GM10248 (cell line): ENCODE results near the gene EXOC7.
A peak's percentile ranks its signal among the peaks of the same experiment; 100 is the strongest.

ENCODE experiments used
- CTCF ChIA-PET: fragments of 300-600 bp; sonication (Branson Sonifier 250); formaldehyde crosslinking; extraction: SDS; loops from one replicate; lab custom pipeline; 2021; ENCODE audit warnings: antibody characterized with exemption; lab: Yijun Ruan, JAX
- POLR2A ChIA-PET: fragments of 350-650 bp; sonication (Branson Sonifier 250); formaldehyde crosslinking; extraction: SDS; loops from one replicate; lab custom pipeline; 2020; ENCODE audit warnings: antibody characterized with exemption; lab: Yijun Ruan, JAX
- DNase-seq: peaks from one replicate; pipeline ENCODE4 v3.0.0; 2012; ENCODE audit errors: extremely low spot score
- TF ChIP-seq, protein P1 (sequence below): IDR thresholded peaks from 2 replicates; pipeline ENCODE4 v1.5.1; 2012; ENCODE audit warnings: mild to moderate bottlenecking, low read depth; ENCODE audit errors: extremely low read depth, missing control alignments, control extremely low read depth

EXOC7 gene

DNA sequence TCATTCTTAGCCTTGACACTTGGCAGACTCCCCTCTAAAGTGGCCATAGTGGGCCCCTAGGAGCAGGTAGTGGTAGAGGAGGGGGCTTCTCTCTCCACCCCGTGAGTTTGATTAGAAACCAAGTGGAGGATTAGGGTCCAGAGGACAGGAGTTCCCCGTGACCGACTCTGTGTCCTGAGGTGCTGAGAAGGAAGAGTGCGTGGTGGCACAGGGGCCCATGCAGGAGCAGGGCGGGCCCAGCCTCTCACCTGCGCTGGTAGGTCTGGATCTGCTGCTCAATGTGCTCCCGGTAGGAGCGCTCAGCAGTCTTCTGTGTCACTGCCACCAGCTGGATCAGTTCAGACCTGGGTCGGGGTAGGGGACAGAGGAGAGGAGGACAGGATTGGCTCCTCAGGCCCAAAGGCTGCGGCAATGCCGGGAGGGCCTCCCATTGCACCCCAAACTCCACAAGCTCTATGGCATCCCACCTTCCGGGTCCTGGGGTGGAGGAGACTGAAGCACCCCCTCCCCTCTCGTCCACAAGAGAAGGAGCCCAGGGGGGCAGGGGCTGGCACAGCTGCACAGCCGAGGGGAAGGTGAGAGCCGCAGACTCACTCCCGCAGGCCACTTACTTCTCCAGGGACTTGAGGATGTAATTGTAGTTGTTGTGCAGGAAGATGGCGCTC is 18.4 kb downstream of the EXOC7 start:
- ChIA-PET CTCF (interaction anchor here (2.1 kb wide), 1 partner anchor 10 kb away, joined by 4 read pairs; the partner anchor contains the start of gene GALR2), POLR2A (no interaction called here)
- DNase-seq, result no peak
- TF ChIP-seq, protein P1, sequence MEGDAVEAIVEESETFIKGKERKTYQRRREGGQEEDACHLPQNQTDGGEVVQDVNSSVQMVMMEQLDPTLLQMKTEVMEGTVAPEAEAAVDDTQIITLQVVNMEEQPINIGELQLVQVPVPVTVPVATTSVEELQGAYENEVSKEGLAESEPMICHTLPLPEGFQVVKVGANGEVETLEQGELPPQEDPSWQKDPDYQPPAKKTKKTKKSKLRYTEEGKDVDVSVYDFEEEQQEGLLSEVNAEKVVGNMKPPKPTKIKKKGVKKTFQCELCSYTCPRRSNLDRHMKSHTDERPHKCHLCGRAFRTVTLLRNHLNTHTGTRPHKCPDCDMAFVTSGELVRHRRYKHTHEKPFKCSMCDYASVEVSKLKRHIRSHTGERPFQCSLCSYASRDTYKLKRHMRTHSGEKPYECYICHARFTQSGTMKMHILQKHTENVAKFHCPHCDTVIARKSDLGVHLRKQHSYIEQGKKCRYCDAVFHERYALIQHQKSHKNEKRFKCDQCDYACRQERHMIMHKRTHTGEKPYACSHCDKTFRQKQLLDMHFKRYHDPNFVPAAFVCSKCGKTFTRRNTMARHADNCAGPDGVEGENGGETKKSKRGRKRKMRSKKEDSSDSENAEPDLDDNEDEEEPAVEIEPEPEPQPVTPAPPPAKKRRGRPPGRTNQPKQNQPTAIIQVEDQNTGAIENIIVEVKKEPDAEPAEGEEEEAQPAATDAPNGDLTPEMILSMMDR, result no peak

DNA sequence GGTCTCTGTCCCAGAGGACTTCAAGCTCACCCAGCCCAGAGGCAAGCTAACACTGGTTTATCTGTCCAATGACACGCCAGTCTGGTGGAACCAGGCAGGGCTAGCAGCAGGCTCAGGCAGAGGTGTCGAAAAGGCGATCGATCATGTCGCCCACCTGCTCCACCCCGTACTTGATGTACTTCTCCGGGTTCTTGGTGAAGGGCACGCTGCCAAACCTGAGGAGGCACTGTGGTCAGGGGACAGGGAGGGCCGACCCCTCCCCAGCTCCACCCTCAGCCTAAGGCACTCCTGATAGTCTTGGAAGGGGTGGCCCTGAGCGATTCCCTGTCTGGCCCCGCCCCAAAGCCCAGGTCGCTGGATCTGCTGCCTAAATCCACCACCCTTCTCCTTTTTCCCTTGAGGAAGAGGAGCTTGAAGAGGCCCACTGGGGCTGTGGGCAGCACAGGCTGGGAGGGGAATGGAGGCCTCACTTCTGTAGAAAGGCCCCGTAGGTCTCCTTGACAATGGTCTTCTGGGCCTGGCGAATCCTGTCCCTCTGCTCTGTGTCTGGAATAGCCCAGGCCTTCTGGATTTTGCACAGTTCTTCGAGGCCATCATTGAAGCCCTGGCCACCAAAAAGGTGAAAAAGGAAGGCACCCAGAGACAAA is 19.9 kb downstream of the EXOC7 start:
- TF ChIP-seq, protein P1, result no peak
- ChIA-PET CTCF (interaction anchor here (1.1 to 2.1 kb wide), 3 partner anchors 9 to 195 kb away, joined by 3 to 7 read pairs (median 4); partner anchors contain the start of gene GALR2), POLR2A (no interaction called here)
- DNase-seq, result no peak

DNA sequence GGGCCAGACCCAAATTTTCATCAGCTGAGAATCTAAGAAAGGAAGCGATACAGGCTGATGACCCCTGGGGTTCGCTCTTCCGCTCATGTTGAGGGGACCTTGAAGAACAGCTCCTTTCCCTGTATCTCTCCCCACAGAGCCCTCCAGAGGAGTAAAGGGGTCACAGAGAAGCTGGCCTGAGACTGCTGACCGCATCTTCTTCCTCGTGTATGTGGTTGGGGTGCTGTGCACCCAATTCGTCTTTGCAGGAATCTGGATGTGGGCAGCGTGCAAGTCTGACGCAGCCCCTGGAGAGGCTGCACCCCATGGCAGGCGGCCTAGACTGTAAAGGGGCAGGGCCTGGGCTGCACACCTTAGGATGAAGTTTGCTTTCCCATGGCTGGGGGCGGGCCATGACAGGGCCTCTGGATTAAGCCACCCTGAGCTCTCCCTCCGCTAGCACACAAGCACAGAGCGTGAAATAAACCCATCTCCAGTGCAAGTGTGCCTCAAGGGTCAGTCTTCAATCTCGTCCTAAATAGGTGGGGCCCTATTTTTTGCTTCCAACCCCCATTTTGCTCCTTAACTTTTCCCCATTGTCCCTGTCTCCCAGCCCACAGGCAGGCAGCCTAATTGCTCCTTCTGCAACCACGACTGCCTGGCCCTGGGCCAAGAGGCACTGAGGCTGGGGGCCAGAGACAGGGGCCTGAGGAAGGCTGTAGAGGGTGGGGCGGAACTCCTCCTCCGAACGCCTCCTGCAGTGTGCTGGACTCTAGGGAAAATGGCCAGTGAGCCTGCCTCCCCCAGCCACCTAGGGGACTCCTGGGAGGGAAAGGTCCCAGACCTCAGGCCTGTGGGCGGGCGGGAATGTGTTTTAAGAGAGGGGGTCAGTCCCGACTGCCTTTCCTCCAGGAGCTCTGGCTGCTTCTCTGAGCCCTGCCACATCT is 21.0 kb downstream of the EXOC7 start:
- DNase-seq, result no peak
- ChIA-PET CTCF (interaction anchor here (1.3 to 2.1 kb wide), 2 partner anchors 8 to 43 kb away, joined by 3 to 4 read pairs; partner anchors contain the start of gene GALR2), POLR2A (no interaction called here)
- TF ChIP-seq, protein P1, result no peak

DNA sequence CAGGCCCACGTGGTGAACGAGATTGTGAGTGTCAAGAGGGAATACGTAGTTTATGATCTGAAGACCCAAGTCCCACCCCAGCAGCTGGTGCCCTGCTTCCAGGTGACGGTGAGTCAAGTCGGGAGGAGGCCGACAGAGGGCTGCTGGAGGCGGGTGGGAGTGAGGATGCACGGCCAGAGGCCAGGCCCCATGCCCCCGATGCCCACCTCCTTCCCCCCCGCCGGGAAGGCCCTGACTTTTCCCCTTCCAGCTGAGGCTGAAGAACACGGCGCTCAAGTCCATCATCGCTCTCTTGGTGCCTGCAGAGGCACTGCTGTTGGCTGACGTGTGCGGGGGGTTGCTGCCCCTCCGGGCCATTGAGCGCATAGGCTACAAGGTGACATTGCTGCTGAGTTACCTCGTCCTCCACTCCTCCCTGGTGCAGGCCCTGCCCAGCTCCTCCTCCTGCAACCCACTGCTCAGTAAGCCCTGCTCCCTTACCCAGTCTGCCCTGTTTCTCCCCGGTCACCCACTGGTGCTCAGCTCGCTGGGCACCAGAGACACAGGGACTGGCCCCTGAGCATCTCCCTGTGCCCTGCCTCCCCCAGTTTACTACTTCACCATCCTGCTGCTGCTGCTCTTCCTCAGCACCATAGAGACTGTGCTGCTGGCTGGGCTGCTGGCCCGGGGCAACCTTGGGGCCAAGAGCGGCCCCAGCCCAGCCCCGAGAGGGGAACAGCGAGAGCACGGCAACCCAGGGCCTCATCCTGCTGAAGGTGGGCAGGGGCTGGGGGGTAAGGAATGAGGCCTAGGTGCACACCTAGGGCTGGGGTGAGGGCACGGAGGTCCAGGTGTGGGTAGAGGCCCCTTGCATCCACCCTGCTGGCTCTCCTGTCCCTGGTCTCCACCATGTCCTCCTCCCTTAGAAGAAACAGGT is 22.0 kb downstream of the EXOC7 start:
- peak; percentile 13 for DNase-seq
- TF ChIP-seq, protein P1, result no peak
- ChIA-PET CTCF (interaction anchor here (0.7 to 1.6 kb wide), 2 partner anchors 67 to 197 kb away, joined by 3 to 5 read pairs; no protein-coding TSS in a partner anchor), POLR2A (interaction anchor here (1.2 kb wide), 1 partner anchor 13 kb away, joined by 3 read pairs; no protein-coding TSS in a partner anchor)

DNA sequence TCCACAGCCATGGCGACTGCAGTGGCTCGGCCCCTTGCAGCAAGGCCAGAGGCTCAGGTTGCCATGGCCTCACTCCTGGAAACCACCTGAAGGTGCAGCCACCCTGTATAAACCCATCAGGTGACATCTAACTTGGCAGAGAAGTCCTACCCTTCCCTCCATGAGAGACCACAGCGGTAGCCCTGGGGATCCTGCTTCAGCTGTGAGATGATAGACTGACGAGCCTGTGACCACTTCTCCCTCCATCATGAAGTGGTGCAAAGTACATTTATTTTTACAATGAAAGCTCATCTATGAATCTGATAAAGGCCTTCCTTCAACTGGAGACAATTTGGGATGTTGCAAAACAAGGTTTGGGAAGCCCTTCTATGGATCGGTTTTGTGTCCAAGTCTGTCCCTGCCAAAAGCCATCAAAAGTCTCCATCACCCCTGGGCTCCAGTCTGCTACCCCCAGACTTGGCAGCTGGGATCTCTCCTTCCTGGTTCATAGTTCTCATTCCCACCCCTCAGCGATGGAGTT is 22.8 kb downstream of the EXOC7 start:
- ChIA-PET POLR2A (interaction anchor here (1.2 kb wide), 1 partner anchor 13 kb away, joined by 3 read pairs; no protein-coding TSS in a partner anchor), CTCF (interaction anchor here (0.7 to 1.9 kb wide), 4 partner anchors 16 to 199 kb away, joined by 3 to 9 read pairs (median 4); no protein-coding TSS in a partner anchor)
- DNase-seq, result peak; percentile 13
- TF ChIP-seq, protein P1, result no peak
